ENCODE results near the gene PRDM16. TPM values are rescaled to one million over a fixed set of nuclear protein-coding genes. Genes with fewer than 3 reads are reported as not detected.

The PRDM16 gene
- total RNA-seq, 1 donor from 2014 or later = 0.43 TPM

DNA sequence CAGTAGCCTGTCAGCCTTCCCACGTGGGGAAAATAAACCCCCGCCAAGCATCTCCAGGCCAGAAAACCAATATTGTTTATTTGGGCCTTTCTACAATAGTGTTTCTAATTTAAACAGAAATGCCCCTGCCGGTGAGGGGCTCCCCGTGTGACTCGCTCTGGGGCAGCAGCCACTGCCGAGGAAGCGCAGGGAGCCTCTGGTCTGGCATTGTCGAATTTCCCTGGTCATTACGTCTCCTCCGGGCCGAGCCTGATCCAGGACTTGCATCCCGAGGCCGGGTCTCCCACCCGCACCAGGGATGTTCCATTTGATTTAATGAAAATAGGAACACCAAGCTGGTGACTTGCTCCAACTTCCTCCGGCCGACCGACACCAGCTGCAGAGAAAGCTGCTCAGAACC lies 20.5 kb downstream of the PRDM16 start:
- no peak overlapping the region for H3K27ac ChIP-seq (ENCODE audit: low read depth, low read length)
- H4K20me1 ChIP-seq (ENCODE audit: insufficient read depth, low read length) = peaks cover 54% of the 10 kb centered on the region
- H3K4me1 Mint-ChIP-seq (ENCODE audit: low read depth, unreplicated experiment) = no peaks in the 10 kb centered on the region
- no peaks in the 10 kb centered on the region for H3K36me3 ChIP-seq (ENCODE audit: insufficient read depth, low read length)
- no peak overlapping the region for H3K4me3 ChIP-seq (ENCODE audit: insufficient read depth, low read depth, low read length)
- H3K79me2 ChIP-seq (ENCODE audit: insufficient read depth, low read length) = peaks cover 47% of the 10 kb centered on the region
- no peak overlapping the region for H3K4me3 Mint-ChIP-seq (ENCODE audit: unreplicated experiment)
- no peak for FAIRE-seq
- H3K27me3 ChIP-seq (ENCODE audit: insufficient read depth, low read length) = no peaks in the 10 kb centered on the region
- no peaks in the 10 kb centered on the region for H3K36me3 Mint-ChIP-seq (ENCODE audit: low read depth, unreplicated experiment)
- H3K9me3 Mint-ChIP-seq (ENCODE audit: unreplicated experiment) = peaks cover 2% of the 10 kb centered on the region
- H3K27me3 Mint-ChIP-seq (ENCODE audit: low read depth, unreplicated experiment) = peaks cover 53% of the 10 kb centered on the region
- no peak overlapping the region for H3K4me2 ChIP-seq (ENCODE audit: low read length)
- no peak overlapping the region for H2AFZ ChIP-seq (ENCODE audit: low read depth, low read length)
- no peaks in the 10 kb centered on the region for H3K9me3 ChIP-seq (ENCODE audit: insufficient read depth, low read depth, low read length)
- no peak for DNase-seq (ENCODE audit: low read depth)
- H3K9ac ChIP-seq (ENCODE audit: low read length) = no peak overlapping the region
- no peaks in the 10 kb centered on the region for H3K4me1 ChIP-seq (ENCODE audit: insufficient read depth, low read length)
- no peak for TF ChIP-seq EZH2 (IDR thresholded peaks at IDR 0.05; ENCODE audit: insufficient read depth, low read length)
- TF ChIP-seq CTCF (IDR thresholded peaks at IDR 0.05; ENCODE audit: insufficient read depth, low read depth, low read length) = no peak
- no peak overlapping the region for H3K27ac Mint-ChIP-seq (ENCODE audit: unreplicated experiment)

- Histone ChIP-seq H3K4me2 (ENCODE audit: low read length) (no peak overlapping the region), H2AFZ (ENCODE audit: low read depth, low read length) (no peak overlapping the region), H3K27me3 (ENCODE audit: insufficient read depth, low read length) (no peaks in the 10 kb centered on the region), H3K36me3 (ENCODE audit: insufficient read depth, low read length) (no peaks in the 10 kb centered on the region), H4K20me1 (ENCODE audit: insufficient read depth, low read length) (peaks cover 53% of the 10 kb centered on the region), H3K4me3 (ENCODE audit: insufficient read depth, low read depth, low read length) (no peak overlapping the region), H3K4me1 (ENCODE audit: insufficient read depth, low read length) (no peaks in the 10 kb centered on the region), H3K27ac (ENCODE audit: low read depth, low read length) (no peak overlapping the region), H3K9me3 (ENCODE audit: insufficient read depth, low read depth, low read length) (no peaks in the 10 kb centered on the region), H3K79me2 (ENCODE audit: insufficient read depth, low read length) (peaks cover 39% of the 10 kb centered on the region), H3K9ac (ENCODE audit: low read length) (no peak overlapping the region)
- Mint-ChIP-seq H3K9me3 (ENCODE audit: unreplicated experiment) (peaks cover 2% of the 10 kb centered on the region), H3K27me3 (ENCODE audit: low read depth, unreplicated experiment) (peaks cover 55% of the 10 kb centered on the region), H3K27ac (ENCODE audit: unreplicated experiment) (no peak overlapping the region), H3K4me1 (ENCODE audit: low read depth, unreplicated experiment) (no peaks in the 10 kb centered on the region), H3K36me3 (ENCODE audit: low read depth, unreplicated experiment) (no peaks in the 10 kb centered on the region), H3K4me3 (ENCODE audit: unreplicated experiment) (no peak overlapping the region)
- no peak for TF ChIP-seq CTCF (IDR thresholded peaks at IDR 0.05; ENCODE audit: insufficient read depth, low read depth, low read length)
- no peak for TF ChIP-seq EZH2 (IDR thresholded peaks at IDR 0.05; ENCODE audit: insufficient read depth, low read length)
- no peak for FAIRE-seq
- DNase-seq (ENCODE audit: low read depth) = no peak
Measured at GRCh38 chr1:3091334-3091733, 22.3 kb downstream of the PRDM16 start.

- Mint-ChIP-seq H3K27ac (ENCODE audit: unreplicated experiment) (no peak overlapping the region), H3K4me3 (ENCODE audit: unreplicated experiment) (no peak overlapping the region), H3K4me1 (ENCODE audit: low read depth, unreplicated experiment) (no peaks in the 10 kb centered on the region), H3K27me3 (ENCODE audit: low read depth, unreplicated experiment) (peaks cover 55% of the 10 kb centered on the region), H3K36me3 (ENCODE audit: low read depth, unreplicated experiment) (no peaks in the 10 kb centered on the region), H3K9me3 (ENCODE audit: unreplicated experiment) (no peaks in the 10 kb centered on the region)
- Histone ChIP-seq H3K36me3 (ENCODE audit: insufficient read depth, low read length) (no peaks in the 10 kb centered on the region), H4K20me1 (ENCODE audit: insufficient read depth, low read length) (peaks cover 54% of the 10 kb centered on the region), H3K27ac (ENCODE audit: low read depth, low read length) (no peak overlapping the region), H3K79me2 (ENCODE audit: insufficient read depth, low read length) (peaks cover 39% of the 10 kb centered on the region), H3K4me1 (ENCODE audit: insufficient read depth, low read length) (no peaks in the 10 kb centered on the region), H3K27me3 (ENCODE audit: insufficient read depth, low read length) (no peaks in the 10 kb centered on the region), H3K9ac (ENCODE audit: low read length) (no peak overlapping the region), H2AFZ (ENCODE audit: low read depth, low read length) (no peak overlapping the region), H3K4me3 (ENCODE audit: insufficient read depth, low read depth, low read length) (no peak overlapping the region), H3K4me2 (ENCODE audit: low read length) (no peak overlapping the region), H3K9me3 (ENCODE audit: insufficient read depth, low read depth, low read length) (no peaks in the 10 kb centered on the region)
- no peak for FAIRE-seq
- TF ChIP-seq EZH2 (IDR thresholded peaks at IDR 0.05; ENCODE audit: insufficient read depth, low read length) = no peak
- TF ChIP-seq CTCF (IDR thresholded peaks at IDR 0.05; ENCODE audit: insufficient read depth, low read depth, low read length) = no peak
- no peak for DNase-seq (ENCODE audit: low read depth)
Measured at GRCh38 chr1:3092530-3092929, 23.5 kb downstream of the PRDM16 start.

Measured in astrocyte (in vitro differentiated cells and primary cell).